Fibroblast of the aortic adventitia (primary cell): ENCODE data around the gene GNG2. TPM values are rescaled to one million over a fixed set of nuclear protein-coding genes. Genes with fewer than 3 reads are reported as not detected.
A peak's percentile ranks its signal among the peaks of the same experiment; 100 is the strongest.

Experiments used
- DNase-seq: peaks from one replicate; pipeline ENCODE4 v3.0.0-alpha.2; 2010; ENCODE audit warnings: low read depth
- H3K4me3 ChIP-seq: 2 replicates; pipeline ENCODE4 v1.5.1; 2011; ENCODE audit warnings: low read depth, mild to moderate bottlenecking, control low read depth, low read length, moderate library complexity
- CTCF ChIP-seq: IDR thresholded peaks from 2 replicates; pipeline ENCODE4 v1.5.1; 2011; ENCODE audit warnings: mild to moderate bottlenecking, low read length, control low read depth, inconsistent platforms; ENCODE audit not compliant: insufficient read depth
- total RNA-seq: library from RNA; depleted of rRNA; stranded (reverse); fragments of >200 nt; gene quantifications from 2 replicates; pipeline ENCODE4 v1.2.3, GENCODE V29; 2012; ENCODE audit warnings: low replicate concordance

The GNG2 gene
- total RNA-seq, 1 donor = 15.7 TPM

- no peak for TF ChIP-seq CTCF
- DNase-seq = peak; percentile 48
- no peak overlapping the region for H3K4me3 ChIP-seq
These were observed 79.4 kb downstream of the GNG2 start for GRCh38 chr14:51939755-51940301.

DNA sequence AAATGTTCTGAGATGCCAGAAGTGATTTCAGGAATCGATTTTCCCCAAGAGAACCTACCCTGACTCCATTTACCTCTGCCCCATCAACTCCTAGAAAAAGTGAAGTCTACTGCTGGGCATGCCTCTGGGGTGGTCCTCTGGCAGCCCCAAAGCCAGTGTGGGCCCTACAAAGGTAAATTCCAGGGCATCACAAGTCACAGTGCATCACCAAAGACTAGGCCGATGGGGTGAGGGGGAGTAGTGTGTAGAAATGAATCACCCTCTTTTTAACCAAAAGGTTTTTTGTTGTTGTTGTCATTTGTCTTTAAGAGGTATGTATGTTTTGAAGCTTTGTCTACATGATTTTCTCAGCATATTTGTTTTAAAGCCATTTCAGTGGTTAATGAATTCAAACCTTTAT is 82.6 kb downstream of the GNG2 start:
- DNase-seq = no peak
- no peak for TF ChIP-seq CTCF
- H3K4me3 ChIP-seq = no peak overlapping the region

GRCh38 chr14:51950007-51950406 is 89.6 kb downstream of the GNG2 start:
- no peak overlapping the region for H3K4me3 ChIP-seq
- peak; percentile 12 for DNase-seq
- no peak for TF ChIP-seq CTCF

GRCh38 chr14:51951656-51952055 is 91.2 kb downstream of the GNG2 start:
- TF ChIP-seq CTCF = no peak
- no peak overlapping the region for H3K4me3 ChIP-seq

DNA sequence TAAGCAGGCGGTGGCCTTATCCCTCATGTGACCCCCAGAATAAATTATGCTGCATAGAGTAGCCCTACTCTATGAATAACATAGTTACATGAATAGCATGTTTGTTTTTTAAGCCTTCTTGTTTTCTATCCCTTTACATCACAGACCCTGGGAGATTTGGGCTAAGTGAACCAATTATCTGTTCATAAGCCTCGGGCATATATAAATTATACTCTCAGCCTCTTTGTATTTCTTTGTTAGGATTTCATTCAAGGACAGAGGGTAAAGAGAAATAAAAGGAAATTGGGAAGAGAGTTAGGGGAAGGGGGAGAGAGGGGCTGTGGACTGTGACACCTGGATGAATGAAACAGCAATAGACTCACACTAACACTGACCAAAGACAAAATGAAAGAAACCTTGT is 93.6 kb downstream of the GNG2 start:
- no peak for TF ChIP-seq CTCF
- DNase-seq = no peak
- no peak overlapping the region for H3K4me3 ChIP-seq

More at GRCh38 chr14:51951656-51952055, 91.2 kb downstream of the GNG2 start:
- DNase-seq = no peak

- H3K4me3 ChIP-seq = no peak overlapping the region
- DNase-seq = no peak
- TF ChIP-seq CTCF = no peak
These were observed 94.2 kb downstream of the GNG2 start for GRCh38 chr14:51954657-51955056.

GRCh38 chr14:51957950-51958349 is 97.5 kb downstream of the GNG2 start:
- TF ChIP-seq CTCF = no peak
- no peak overlapping the region for H3K4me3 ChIP-seq
- DNase-seq = peak; percentile 68
